ENCODE measurements around the gene TTLL11.

DNA sequence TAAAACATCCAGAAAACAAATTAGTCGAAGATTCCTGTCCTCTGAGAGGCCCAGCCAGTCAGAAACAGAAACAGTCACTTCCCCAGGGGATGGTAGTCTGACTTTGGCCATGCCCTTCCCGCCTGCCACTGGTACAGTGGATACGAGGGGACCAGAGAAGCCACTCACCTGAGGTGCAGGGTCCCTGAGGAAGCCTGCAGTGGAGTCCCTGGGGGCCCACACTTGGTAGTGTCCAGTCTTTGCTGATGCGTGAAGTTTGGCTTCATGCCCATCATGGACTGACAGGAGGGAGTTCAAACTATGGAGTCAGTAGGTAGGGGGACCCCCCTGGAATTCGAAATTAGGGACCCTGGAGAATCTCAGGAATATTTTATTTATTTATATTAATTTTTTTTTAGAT is 294.2 kb downstream of the TTLL11 start:
- TF ChIP-seq, protein P1, sequence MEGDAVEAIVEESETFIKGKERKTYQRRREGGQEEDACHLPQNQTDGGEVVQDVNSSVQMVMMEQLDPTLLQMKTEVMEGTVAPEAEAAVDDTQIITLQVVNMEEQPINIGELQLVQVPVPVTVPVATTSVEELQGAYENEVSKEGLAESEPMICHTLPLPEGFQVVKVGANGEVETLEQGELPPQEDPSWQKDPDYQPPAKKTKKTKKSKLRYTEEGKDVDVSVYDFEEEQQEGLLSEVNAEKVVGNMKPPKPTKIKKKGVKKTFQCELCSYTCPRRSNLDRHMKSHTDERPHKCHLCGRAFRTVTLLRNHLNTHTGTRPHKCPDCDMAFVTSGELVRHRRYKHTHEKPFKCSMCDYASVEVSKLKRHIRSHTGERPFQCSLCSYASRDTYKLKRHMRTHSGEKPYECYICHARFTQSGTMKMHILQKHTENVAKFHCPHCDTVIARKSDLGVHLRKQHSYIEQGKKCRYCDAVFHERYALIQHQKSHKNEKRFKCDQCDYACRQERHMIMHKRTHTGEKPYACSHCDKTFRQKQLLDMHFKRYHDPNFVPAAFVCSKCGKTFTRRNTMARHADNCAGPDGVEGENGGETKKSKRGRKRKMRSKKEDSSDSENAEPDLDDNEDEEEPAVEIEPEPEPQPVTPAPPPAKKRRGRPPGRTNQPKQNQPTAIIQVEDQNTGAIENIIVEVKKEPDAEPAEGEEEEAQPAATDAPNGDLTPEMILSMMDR (conservative IDR thresholded peaks at IDR 0.05; ENCODE audit: low read depth in 2 of 2), result no peak
- TF ChIP-seq EZH2 (IDR thresholded peaks at IDR 0.05; ENCODE audit: low read depth, unreplicated experiment) (no peak), POLR2AphosphoS5 (IDR thresholded peaks at IDR 0.05; ENCODE audit: low read depth) (no peak), JUNB (IDR thresholded peaks at IDR 0.05; ENCODE audit: unreplicated experiment) (no peak), EZH2phosphoT487 (IDR thresholded peaks at IDR 0.05; ENCODE audit: unreplicated experiment) (no peak), NANOG (IDR thresholded peaks at IDR 0.05; ENCODE audit: borderline replicate concordance) (no peak), STAT1 (IDR thresholded peaks at IDR 0.05; ENCODE audit: unreplicated experiment) (no peak), CREB1 (CRISPR knock-in tag; IDR thresholded peaks at IDR 0.05; ENCODE audit: low read depth) (no peak), ZNF331 (CRISPR knock-in tag; IDR thresholded peaks at IDR 0.05; ENCODE audit: low read depth) (no peak), ZNF114 (CRISPR knock-in tag; IDR thresholded peaks at IDR 0.05) (no peak)
- TF ChIP-seq, protein P2, sequence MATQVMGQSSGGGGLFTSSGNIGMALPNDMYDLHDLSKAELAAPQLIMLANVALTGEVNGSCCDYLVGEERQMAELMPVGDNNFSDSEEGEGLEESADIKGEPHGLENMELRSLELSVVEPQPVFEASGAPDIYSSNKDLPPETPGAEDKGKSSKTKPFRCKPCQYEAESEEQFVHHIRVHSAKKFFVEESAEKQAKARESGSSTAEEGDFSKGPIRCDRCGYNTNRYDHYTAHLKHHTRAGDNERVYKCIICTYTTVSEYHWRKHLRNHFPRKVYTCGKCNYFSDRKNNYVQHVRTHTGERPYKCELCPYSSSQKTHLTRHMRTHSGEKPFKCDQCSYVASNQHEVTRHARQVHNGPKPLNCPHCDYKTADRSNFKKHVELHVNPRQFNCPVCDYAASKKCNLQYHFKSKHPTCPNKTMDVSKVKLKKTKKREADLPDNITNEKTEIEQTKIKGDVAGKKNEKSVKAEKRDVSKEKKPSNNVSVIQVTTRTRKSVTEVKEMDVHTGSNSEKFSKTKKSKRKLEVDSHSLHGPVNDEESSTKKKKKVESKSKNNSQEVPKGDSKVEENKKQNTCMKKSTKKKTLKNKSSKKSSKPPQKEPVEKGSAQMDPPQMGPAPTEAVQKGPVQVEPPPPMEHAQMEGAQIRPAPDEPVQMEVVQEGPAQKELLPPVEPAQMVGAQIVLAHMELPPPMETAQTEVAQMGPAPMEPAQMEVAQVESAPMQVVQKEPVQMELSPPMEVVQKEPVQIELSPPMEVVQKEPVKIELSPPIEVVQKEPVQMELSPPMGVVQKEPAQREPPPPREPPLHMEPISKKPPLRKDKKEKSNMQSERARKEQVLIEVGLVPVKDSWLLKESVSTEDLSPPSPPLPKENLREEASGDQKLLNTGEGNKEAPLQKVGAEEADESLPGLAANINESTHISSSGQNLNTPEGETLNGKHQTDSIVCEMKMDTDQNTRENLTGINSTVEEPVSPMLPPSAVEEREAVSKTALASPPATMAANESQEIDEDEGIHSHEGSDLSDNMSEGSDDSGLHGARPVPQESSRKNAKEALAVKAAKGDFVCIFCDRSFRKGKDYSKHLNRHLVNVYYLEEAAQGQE (IDR thresholded peaks at IDR 0.05; ENCODE audit: unreplicated experiment), result no peak
- TF ChIP-seq, protein P3, sequence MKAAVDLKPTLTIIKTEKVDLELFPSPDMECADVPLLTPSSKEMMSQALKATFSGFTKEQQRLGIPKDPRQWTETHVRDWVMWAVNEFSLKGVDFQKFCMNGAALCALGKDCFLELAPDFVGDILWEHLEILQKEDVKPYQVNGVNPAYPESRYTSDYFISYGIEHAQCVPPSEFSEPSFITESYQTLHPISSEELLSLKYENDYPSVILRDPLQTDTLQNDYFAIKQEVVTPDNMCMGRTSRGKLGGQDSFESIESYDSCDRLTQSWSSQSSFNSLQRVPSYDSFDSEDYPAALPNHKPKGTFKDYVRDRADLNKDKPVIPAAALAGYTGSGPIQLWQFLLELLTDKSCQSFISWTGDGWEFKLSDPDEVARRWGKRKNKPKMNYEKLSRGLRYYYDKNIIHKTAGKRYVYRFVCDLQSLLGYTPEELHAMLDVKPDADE (IDR thresholded peaks at IDR 0.05), result no peak
- TF ChIP-seq, protein P4, sequence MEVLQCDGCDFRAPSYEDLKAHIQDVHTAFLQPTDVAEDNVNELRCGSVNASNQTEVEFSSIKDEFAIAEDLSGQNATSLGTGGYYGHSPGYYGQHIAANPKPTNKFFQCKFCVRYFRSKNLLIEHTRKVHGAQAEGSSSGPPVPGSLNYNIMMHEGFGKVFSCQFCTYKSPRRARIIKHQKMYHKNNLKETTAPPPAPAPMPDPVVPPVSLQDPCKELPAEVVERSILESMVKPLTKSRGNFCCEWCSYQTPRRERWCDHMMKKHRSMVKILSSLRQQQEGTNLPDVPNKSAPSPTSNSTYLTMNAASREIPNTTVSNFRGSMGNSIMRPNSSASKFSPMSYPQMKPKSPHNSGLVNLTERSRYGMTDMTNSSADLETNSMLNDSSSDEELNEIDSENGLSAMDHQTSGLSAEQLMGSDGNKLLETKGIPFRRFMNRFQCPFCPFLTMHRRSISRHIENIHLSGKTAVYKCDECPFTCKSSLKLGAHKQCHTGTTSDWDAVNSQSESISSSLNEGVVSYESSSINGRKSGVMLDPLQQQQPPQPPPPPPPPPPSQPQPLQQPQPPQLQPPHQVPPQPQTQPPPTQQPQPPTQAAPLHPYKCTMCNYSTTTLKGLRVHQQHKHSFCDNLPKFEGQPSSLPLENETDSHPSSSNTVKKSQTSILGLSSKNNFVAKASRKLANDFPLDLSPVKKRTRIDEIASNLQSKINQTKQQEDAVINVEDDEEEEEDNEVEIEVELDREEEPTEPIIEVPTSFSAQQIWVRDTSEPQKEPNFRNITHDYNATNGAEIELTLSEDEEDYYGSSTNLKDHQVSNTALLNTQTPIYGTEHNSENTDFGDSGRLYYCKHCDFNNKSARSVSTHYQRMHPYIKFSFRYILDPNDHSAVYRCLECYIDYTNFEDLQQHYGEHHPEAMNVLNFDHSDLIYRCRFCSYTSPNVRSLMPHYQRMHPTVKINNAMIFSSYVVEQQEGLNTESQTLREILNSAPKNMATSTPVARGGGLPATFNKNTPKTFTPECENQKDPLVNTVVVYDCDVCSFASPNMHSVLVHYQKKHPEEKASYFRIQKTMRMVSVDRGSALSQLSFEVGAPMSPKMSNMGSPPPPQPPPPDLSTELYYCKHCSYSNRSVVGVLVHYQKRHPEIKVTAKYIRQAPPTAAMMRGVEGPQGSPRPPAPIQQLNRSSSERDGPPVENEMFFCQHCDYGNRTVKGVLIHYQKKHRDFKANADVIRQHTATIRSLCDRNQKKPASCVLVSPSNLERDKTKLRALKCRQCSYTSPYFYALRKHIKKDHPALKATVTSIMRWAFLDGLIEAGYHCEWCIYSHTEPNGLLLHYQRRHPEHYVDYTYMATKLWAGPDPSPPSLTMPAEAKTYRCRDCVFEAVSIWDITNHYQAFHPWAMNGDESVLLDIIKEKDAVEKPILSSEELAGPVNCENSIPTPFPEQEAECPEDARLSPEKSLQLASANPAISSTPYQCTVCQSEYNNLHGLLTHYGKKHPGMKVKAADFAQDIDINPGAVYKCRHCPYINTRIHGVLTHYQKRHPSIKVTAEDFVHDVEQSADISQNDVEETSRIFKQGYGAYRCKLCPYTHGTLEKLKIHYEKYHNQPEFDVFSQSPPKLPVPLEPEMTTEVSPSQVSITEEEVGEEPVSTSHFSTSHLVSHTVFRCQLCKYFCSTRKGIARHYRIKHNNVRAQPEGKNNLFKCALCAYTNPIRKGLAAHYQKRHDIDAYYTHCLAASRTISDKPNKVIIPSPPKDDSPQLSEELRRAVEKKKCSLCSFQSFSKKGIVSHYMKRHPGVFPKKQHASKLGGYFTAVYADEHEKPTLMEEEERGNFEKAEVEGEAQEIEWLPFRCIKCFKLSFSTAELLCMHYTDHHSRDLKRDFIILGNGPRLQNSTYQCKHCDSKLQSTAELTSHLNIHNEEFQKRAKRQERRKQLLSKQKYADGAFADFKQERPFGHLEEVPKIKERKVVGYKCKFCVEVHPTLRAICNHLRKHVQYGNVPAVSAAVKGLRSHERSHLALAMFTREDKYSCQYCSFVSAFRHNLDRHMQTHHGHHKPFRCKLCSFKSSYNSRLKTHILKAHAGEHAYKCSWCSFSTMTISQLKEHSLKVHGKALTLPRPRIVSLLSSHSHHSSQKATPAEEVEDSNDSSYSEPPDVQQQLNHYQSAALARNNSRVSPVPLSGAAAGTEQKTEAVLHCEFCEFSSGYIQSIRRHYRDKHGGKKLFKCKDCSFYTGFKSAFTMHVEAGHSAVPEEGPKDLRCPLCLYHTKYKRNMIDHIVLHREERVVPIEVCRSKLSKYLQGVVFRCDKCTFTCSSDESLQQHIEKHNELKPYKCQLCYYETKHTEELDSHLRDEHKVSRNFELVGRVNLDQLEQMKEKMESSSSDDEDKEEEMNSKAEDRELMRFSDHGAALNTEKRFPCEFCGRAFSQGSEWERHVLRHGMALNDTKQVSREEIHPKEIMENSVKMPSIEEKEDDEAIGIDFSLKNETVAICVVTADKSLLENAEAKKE (CRISPR knock-in tag; IDR thresholded peaks at IDR 0.05), result no peak
